GM23338 (cell line): ENCODE measurements around the gene ITGB5. TPM values are rescaled to one million over a fixed set of nuclear protein-coding genes. Genes with fewer than 3 reads are reported as not detected.

Source experiments
- ATAC-seq: fragments of 200-7000 bp; cut with Tn5 transposase; 3 replicates; pipeline ENCODE4 v1.9.1; 2020
- DNase-seq: peaks from one replicate; pipeline ENCODE4 v3.0.0-alpha.2; 2015; ENCODE audit warnings: low spot score
- H2AFZ ChIP-seq: fragments of 200-600 bp; sonication (generic); 2 replicates; pipeline ENCODE4 v1.8.0; 2016; ENCODE audit warnings: antibody characterized with exemption, mild to moderate bottlenecking, moderate library complexity
- H3F3A ChIP-seq: fragments of 200-600 bp; sonication (generic); replicated peaks from 2 replicates; pipeline ENCODE4 v1.8.0; 2017; ENCODE audit warnings: antibody characterized with exemption, mixed run types, low read depth
- H3K27ac ChIP-seq: fragments of 200-600 bp; sonication (generic); 2 replicates; pipeline ENCODE4 v1.6.1; 2016; ENCODE audit warnings: low read depth
- H3K27me3 ChIP-seq: fragments of 200-600 bp; sonication (generic); 2 replicates; pipeline ENCODE4 v1.8.0; 2016; ENCODE audit warnings: mild to moderate bottlenecking, mixed run types, moderate library complexity; ENCODE audit not compliant: insufficient read depth
- H3K36me3 ChIP-seq: fragments of 200-600 bp; sonication (generic); 2 replicates; pipeline ENCODE4 v1.8.0; 2016; ENCODE audit warnings: mild to moderate bottlenecking; ENCODE audit not compliant: insufficient read depth
- H3K4me1 ChIP-seq: fragments of 200-600 bp; sonication (generic); 2 replicates; pipeline ENCODE4 v1.8.0; 2016; ENCODE audit warnings: mild to moderate bottlenecking, moderate library complexity; ENCODE audit not compliant: insufficient read depth
- H3K4me2 ChIP-seq: fragments of 200-600 bp; sonication (generic); 2 replicates; pipeline ENCODE4 v1.7.1; 2017; ENCODE audit warnings: mixed run types
- H3K4me3 ChIP-seq: fragments of 200-600 bp; sonication (generic); 2 replicates; pipeline ENCODE4 v1.6.1; 2016; ENCODE audit warnings: mixed run types
- H3K79me2 ChIP-seq: fragments of 200-600 bp; sonication (generic); replicated peaks from 2 replicates; pipeline ENCODE4 v1.8.0; 2017; ENCODE audit warnings: mild to moderate bottlenecking; ENCODE audit not compliant: insufficient read depth
- H3K9me2 ChIP-seq: fragments of 200-600 bp; sonication (generic); 2 replicates; pipeline ENCODE4 v1.8.0; 2017; ENCODE audit not compliant: insufficient read depth
- H4K20me1 ChIP-seq: fragments of 200-600 bp; sonication (generic); replicated peaks from 2 replicates; pipeline ENCODE4 v1.8.0; 2017; ENCODE audit warnings: mild to moderate bottlenecking; ENCODE audit not compliant: insufficient read depth
- H3K27ac Mint-ChIP-seq: 2 replicates; pipeline ENCODE4 v1.8.0; 2020; ENCODE audit warnings: inconsistent platforms, mild to moderate bottlenecking, moderate library complexity, mixed read lengths
- H3K27me3 Mint-ChIP-seq: 3 replicates; pipeline ENCODE4 v1.8.0; 2022; ENCODE audit warnings: low read depth, mild to moderate bottlenecking, moderate library complexity, mixed read lengths, inconsistent platforms; ENCODE audit not compliant: insufficient read depth, poor library complexity
- H3K36me3 Mint-ChIP-seq: 3 replicates; pipeline ENCODE4 v1.8.0; 2021; ENCODE audit warnings: low read depth, mild to moderate bottlenecking, inconsistent platforms, moderate library complexity, mixed read lengths
- H3K4me1 Mint-ChIP-seq: 3 replicates; pipeline ENCODE4 v1.8.0; 2020; ENCODE audit warnings: mild to moderate bottlenecking, inconsistent platforms, mixed read lengths
- H3K4me3 Mint-ChIP-seq: 3 replicates; pipeline ENCODE4 v1.8.0; 2021; ENCODE audit warnings: moderate library complexity, mild to moderate bottlenecking, inconsistent platforms, mixed read lengths
- H3K9me3 Mint-ChIP-seq: 3 replicates; pipeline ENCODE4 v1.8.0; 2020; ENCODE audit warnings: moderate library complexity, mild to moderate bottlenecking, inconsistent platforms, mixed read lengths
- CREB1 ChIP-seq: fragments of 250-450 bp; sonication (Bioruptor Pico); IDR thresholded peaks from 2 replicates; pipeline ENCODE4 v1.5.0; 2020; ENCODE audit warnings: low read depth, mild to moderate bottlenecking, moderate library complexity
- EZH2 ChIP-seq: fragments of 200-600 bp; sonication (generic); IDR thresholded peaks from one replicate; pipeline ENCODE4 v1.8.0; 2017; ENCODE audit warnings: antibody characterized with exemption, mild to moderate bottlenecking, low read depth; ENCODE audit not compliant: unreplicated experiment
- EZH2phosphoT487 ChIP-seq: fragments of 200-600 bp; sonication (generic); IDR thresholded peaks from one replicate; pipeline ENCODE4 v1.8.1; 2018; ENCODE audit warnings: antibody characterized with exemption; ENCODE audit not compliant: unreplicated experiment
- JUNB ChIP-seq: IDR thresholded peaks from one replicate; pipeline ENCODE4 v1.6.1; 2016; ENCODE audit warnings: antibody characterized with exemption; ENCODE audit not compliant: unreplicated experiment
- NANOG ChIP-seq: IDR thresholded peaks from 2 replicates; pipeline ENCODE4 v1.6.1; 2016; ENCODE audit warnings: antibody characterized with exemption, borderline replicate concordance
- POLR2AphosphoS5 ChIP-seq: IDR thresholded peaks from 2 replicates; pipeline ENCODE4 v1.6.1; 2016; ENCODE audit warnings: antibody characterized with exemption, low read depth
- STAT1 ChIP-seq: IDR thresholded peaks from one replicate; pipeline ENCODE4 v1.6.1; 2016; ENCODE audit warnings: antibody characterized with exemption; ENCODE audit not compliant: unreplicated experiment
- ZNF114 ChIP-seq: fragments of 250-450 bp; sonication (Bioruptor Pico); IDR thresholded peaks from 2 replicates; pipeline ENCODE4 v1.5.0; 2020; ENCODE audit warnings: mild to moderate bottlenecking, moderate library complexity
- ZNF331 ChIP-seq: fragments of 250-450 bp; sonication (Bioruptor Pico); IDR thresholded peaks from 2 replicates; pipeline ENCODE4 v1.5.0; 2020; ENCODE audit warnings: low read depth, mild to moderate bottlenecking, moderate library complexity
- polyA plus RNA-seq: library from polyadenylated mRNA; unstranded; fragments of >200 nt; fragmentation: Nextera tagmentation; extraction: Ambion mirVana; gene quantifications from 2 replicates; pipeline ENCODE4 v1.2.1, GENCODE V29; 2016
- total RNA-seq: library from RNA; depleted of rRNA; stranded (reverse); fragments of >200 nt; shearing (Covaris generic); gene quantifications from 2 replicates; pipeline ENCODE4 v1.2.3, GENCODE V29; 2014
- TF ChIP-seq, protein P1 (sequence below), 2 experiments: fragments of 200-600 bp in 1 of 2; sonication (generic) in 1 of 2; conservative IDR thresholded peaks; 2 replicates each; pipeline versions ENCODE4 v1.5.1 to v1.6.1; 2016 to 2017; ENCODE audit warnings: antibody characterized with exemption in 2 of 2, low read depth in 2 of 2, mild to moderate bottlenecking in 2 of 2, moderate library complexity in 1 of 2
- TF ChIP-seq, protein P2 (sequence below): fragments of 250-450 bp; sonication (Bioruptor Pico); IDR thresholded peaks from 2 replicates; pipeline ENCODE4 v1.5.0; 2020; ENCODE audit warnings: mild to moderate bottlenecking, moderate library complexity
- TF ChIP-seq, protein P3 (sequence below): IDR thresholded peaks from one replicate; pipeline ENCODE4 v1.6.1; 2018; ENCODE audit warnings: antibody characterized with exemption; ENCODE audit not compliant: unreplicated experiment
- TF ChIP-seq, protein P4 (sequence below): IDR thresholded peaks from 2 replicates; pipeline ENCODE4 v1.6.1; 2016; ENCODE audit warnings: antibody characterized with exemption

The ITGB5 gene
- total and polyA plus RNA-seq, 2 experiments from 2014 or later = 68.2 to 269 TPM

DNA sequence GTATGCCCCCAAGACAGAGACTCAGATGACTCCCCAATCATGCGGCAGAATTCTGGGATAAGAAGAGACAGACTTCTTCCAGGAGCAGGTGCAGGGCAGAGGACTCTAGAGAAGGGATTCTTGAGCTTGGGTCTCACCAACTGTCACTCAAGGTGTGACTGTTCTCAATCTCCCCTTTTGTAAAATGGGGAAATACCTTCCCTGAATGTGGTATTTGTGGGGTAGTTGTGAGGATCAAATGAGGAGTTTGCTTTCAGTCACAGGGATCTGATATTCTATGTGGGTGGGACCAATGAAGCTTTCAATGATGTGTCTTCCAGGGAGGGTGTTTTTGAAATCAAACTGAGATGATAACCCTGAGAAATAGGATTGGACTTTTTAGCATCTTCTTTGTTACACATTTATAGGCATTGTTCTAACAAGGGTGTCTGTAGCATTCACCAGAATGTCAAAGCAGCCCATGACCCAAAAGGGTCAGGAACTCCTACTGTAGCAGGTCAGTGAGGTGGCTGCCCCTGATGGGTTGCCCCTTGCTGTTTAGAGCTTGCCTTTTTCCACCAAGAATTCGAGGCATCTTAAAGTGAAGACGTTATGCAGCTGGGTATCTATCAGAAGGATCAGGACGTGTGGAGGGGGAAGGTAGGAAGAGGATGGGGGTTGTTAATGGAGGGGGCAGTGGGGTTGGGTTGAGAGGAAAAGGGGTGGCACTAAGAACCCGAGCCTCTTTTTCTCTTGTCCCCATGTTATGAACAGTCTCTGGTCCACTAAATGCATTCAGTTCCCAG lies 128.1 kb downstream of the ITGB5 start:
- Histone ChIP-seq H3K79me2 (no peaks in the 10 kb centered on the region), H3K36me3 (0 out of 2 replicates have a peak, but pooled peaks cover 7% of the 10 kb centered on the region)
- peak; percentile 10 for DNase-seq

More for the DNA sequence above, 128.1 kb downstream of the ITGB5 start:
- no peak for ATAC-seq
- Histone ChIP-seq H3K9me2 (peaks cover 8% of the 10 kb centered on the region; the same call in 1 of the 2 replicates), H3K4me3 (no peak overlapping the region), H3K27ac (peak overlapping the region; percentile 82; the same call in 1 of the 2 replicates), H3K4me2 (no peak overlapping the region; the same call in 1 of the 2 replicates), H2AFZ (no peak overlapping the region), H4K20me1 (no peaks in the 10 kb centered on the region), H3F3A (peaks cover 12% of the 10 kb centered on the region; the same call in 1 of the 2 replicates), H3K4me1 (peaks cover 18% of the 10 kb centered on the region), H3K27me3 (no peaks in the 10 kb centered on the region)
- Mint-ChIP-seq H3K27ac (no peak overlapping the region), H3K9me3 (no peaks in the 10 kb centered on the region; the same call in 2 of the 3 replicates), H3K4me3 (no peak overlapping the region), H3K4me1 (peaks cover 46% of the 10 kb centered on the region), H3K36me3 (peaks cover 16% of the 10 kb centered on the region), H3K27me3 (peaks cover 10% of the 10 kb centered on the region)
- no peak for TF ChIP-seq ZNF114 (CRISPR knock-in tag)
- no peak for TF ChIP-seq CREB1 (CRISPR knock-in tag)
- TF ChIP-seq POLR2AphosphoS5 = no peak
- TF ChIP-seq NANOG = no peak
- TF ChIP-seq, protein P1, sequence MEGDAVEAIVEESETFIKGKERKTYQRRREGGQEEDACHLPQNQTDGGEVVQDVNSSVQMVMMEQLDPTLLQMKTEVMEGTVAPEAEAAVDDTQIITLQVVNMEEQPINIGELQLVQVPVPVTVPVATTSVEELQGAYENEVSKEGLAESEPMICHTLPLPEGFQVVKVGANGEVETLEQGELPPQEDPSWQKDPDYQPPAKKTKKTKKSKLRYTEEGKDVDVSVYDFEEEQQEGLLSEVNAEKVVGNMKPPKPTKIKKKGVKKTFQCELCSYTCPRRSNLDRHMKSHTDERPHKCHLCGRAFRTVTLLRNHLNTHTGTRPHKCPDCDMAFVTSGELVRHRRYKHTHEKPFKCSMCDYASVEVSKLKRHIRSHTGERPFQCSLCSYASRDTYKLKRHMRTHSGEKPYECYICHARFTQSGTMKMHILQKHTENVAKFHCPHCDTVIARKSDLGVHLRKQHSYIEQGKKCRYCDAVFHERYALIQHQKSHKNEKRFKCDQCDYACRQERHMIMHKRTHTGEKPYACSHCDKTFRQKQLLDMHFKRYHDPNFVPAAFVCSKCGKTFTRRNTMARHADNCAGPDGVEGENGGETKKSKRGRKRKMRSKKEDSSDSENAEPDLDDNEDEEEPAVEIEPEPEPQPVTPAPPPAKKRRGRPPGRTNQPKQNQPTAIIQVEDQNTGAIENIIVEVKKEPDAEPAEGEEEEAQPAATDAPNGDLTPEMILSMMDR (conservative IDR thresholded peaks at IDR 0.05; ENCODE audit: low read depth in 2 of 2) = no peak
- TF ChIP-seq, protein P2, sequence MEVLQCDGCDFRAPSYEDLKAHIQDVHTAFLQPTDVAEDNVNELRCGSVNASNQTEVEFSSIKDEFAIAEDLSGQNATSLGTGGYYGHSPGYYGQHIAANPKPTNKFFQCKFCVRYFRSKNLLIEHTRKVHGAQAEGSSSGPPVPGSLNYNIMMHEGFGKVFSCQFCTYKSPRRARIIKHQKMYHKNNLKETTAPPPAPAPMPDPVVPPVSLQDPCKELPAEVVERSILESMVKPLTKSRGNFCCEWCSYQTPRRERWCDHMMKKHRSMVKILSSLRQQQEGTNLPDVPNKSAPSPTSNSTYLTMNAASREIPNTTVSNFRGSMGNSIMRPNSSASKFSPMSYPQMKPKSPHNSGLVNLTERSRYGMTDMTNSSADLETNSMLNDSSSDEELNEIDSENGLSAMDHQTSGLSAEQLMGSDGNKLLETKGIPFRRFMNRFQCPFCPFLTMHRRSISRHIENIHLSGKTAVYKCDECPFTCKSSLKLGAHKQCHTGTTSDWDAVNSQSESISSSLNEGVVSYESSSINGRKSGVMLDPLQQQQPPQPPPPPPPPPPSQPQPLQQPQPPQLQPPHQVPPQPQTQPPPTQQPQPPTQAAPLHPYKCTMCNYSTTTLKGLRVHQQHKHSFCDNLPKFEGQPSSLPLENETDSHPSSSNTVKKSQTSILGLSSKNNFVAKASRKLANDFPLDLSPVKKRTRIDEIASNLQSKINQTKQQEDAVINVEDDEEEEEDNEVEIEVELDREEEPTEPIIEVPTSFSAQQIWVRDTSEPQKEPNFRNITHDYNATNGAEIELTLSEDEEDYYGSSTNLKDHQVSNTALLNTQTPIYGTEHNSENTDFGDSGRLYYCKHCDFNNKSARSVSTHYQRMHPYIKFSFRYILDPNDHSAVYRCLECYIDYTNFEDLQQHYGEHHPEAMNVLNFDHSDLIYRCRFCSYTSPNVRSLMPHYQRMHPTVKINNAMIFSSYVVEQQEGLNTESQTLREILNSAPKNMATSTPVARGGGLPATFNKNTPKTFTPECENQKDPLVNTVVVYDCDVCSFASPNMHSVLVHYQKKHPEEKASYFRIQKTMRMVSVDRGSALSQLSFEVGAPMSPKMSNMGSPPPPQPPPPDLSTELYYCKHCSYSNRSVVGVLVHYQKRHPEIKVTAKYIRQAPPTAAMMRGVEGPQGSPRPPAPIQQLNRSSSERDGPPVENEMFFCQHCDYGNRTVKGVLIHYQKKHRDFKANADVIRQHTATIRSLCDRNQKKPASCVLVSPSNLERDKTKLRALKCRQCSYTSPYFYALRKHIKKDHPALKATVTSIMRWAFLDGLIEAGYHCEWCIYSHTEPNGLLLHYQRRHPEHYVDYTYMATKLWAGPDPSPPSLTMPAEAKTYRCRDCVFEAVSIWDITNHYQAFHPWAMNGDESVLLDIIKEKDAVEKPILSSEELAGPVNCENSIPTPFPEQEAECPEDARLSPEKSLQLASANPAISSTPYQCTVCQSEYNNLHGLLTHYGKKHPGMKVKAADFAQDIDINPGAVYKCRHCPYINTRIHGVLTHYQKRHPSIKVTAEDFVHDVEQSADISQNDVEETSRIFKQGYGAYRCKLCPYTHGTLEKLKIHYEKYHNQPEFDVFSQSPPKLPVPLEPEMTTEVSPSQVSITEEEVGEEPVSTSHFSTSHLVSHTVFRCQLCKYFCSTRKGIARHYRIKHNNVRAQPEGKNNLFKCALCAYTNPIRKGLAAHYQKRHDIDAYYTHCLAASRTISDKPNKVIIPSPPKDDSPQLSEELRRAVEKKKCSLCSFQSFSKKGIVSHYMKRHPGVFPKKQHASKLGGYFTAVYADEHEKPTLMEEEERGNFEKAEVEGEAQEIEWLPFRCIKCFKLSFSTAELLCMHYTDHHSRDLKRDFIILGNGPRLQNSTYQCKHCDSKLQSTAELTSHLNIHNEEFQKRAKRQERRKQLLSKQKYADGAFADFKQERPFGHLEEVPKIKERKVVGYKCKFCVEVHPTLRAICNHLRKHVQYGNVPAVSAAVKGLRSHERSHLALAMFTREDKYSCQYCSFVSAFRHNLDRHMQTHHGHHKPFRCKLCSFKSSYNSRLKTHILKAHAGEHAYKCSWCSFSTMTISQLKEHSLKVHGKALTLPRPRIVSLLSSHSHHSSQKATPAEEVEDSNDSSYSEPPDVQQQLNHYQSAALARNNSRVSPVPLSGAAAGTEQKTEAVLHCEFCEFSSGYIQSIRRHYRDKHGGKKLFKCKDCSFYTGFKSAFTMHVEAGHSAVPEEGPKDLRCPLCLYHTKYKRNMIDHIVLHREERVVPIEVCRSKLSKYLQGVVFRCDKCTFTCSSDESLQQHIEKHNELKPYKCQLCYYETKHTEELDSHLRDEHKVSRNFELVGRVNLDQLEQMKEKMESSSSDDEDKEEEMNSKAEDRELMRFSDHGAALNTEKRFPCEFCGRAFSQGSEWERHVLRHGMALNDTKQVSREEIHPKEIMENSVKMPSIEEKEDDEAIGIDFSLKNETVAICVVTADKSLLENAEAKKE (CRISPR knock-in tag) = no peak
- TF ChIP-seq, protein P3, sequence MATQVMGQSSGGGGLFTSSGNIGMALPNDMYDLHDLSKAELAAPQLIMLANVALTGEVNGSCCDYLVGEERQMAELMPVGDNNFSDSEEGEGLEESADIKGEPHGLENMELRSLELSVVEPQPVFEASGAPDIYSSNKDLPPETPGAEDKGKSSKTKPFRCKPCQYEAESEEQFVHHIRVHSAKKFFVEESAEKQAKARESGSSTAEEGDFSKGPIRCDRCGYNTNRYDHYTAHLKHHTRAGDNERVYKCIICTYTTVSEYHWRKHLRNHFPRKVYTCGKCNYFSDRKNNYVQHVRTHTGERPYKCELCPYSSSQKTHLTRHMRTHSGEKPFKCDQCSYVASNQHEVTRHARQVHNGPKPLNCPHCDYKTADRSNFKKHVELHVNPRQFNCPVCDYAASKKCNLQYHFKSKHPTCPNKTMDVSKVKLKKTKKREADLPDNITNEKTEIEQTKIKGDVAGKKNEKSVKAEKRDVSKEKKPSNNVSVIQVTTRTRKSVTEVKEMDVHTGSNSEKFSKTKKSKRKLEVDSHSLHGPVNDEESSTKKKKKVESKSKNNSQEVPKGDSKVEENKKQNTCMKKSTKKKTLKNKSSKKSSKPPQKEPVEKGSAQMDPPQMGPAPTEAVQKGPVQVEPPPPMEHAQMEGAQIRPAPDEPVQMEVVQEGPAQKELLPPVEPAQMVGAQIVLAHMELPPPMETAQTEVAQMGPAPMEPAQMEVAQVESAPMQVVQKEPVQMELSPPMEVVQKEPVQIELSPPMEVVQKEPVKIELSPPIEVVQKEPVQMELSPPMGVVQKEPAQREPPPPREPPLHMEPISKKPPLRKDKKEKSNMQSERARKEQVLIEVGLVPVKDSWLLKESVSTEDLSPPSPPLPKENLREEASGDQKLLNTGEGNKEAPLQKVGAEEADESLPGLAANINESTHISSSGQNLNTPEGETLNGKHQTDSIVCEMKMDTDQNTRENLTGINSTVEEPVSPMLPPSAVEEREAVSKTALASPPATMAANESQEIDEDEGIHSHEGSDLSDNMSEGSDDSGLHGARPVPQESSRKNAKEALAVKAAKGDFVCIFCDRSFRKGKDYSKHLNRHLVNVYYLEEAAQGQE = no peak
- TF ChIP-seq ZNF331 = no peak
- TF ChIP-seq JUNB = no peak
- TF ChIP-seq, protein P4, sequence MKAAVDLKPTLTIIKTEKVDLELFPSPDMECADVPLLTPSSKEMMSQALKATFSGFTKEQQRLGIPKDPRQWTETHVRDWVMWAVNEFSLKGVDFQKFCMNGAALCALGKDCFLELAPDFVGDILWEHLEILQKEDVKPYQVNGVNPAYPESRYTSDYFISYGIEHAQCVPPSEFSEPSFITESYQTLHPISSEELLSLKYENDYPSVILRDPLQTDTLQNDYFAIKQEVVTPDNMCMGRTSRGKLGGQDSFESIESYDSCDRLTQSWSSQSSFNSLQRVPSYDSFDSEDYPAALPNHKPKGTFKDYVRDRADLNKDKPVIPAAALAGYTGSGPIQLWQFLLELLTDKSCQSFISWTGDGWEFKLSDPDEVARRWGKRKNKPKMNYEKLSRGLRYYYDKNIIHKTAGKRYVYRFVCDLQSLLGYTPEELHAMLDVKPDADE = no peak
- no peak for TF ChIP-seq EZH2
- TF ChIP-seq EZH2phosphoT487 = no peak
- no peak for TF ChIP-seq STAT1
